ENCODE results near the gene OSBPL1A.

- TF ChIP-seq CTCF (IDR thresholded peaks at IDR 0.05 in 4 of 5, conservative IDR thresholded peaks at IDR 0.05 in 1 of 5) (no peak), POLR2A (IDR thresholded peaks at IDR 0.05) (no peak)
Measured at GRCh38 chr18:24153397-24153796, 244.2 kb downstream of the OSBPL1A start.
